ENCODE measurements around the gene NQO2.

Gene NQO2

DNA sequence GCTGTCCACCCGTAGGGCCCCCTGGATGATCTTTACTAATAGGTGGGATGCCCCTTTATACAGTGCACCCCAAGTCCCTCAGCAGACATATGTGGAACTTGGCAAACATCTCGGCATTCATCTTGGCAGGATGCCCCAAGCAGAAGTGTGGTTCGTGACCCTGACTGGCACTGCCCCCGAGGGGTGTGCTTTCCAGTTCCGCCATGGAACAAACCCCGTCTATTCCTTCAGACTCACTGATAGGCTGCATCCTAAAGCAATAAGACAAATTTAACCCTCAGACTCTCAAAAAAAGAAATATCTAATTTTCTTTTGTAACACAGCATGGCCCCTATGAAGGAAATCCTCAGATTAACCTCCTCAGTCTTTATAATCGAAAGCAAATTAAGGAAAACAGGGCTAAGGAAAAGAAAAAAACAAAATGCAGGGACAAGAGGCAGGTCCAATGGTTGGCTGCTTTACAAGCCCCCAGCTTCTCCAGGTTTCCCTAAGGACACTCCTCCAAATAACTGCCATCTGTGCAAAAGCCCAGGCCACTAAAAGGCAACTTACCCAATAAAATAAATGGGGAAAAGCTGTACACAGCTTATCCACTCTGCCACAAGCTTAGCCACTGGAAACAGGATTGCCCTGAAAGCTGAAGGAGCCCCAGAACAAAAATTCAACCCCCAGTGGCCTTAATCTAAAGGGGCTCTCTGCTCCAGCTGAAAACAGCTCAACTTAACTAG lies 38.1 kb downstream of the NQO2 start:
- intact Hi-C loops (cut with DNase I; ENCODE audit: low total_unique reads), result no loop called here
- Histone ChIP-seq H3K9me3 (no peaks in the 10 kb centered on the region), H3K4me1 (no peaks in the 10 kb centered on the region), H3K27me3 (no peaks in the 10 kb centered on the region), H3K4me3 (no peak overlapping the region), H3K27ac (no peak overlapping the region), H3K36me3 (no peaks in the 10 kb centered on the region)
- TF ChIP-seq, protein P1, sequence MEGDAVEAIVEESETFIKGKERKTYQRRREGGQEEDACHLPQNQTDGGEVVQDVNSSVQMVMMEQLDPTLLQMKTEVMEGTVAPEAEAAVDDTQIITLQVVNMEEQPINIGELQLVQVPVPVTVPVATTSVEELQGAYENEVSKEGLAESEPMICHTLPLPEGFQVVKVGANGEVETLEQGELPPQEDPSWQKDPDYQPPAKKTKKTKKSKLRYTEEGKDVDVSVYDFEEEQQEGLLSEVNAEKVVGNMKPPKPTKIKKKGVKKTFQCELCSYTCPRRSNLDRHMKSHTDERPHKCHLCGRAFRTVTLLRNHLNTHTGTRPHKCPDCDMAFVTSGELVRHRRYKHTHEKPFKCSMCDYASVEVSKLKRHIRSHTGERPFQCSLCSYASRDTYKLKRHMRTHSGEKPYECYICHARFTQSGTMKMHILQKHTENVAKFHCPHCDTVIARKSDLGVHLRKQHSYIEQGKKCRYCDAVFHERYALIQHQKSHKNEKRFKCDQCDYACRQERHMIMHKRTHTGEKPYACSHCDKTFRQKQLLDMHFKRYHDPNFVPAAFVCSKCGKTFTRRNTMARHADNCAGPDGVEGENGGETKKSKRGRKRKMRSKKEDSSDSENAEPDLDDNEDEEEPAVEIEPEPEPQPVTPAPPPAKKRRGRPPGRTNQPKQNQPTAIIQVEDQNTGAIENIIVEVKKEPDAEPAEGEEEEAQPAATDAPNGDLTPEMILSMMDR (IDR thresholded peaks at IDR 0.05), result no peak
- peak in 1 of 2 donors; percentile 37 for DNase-seq

DNA sequence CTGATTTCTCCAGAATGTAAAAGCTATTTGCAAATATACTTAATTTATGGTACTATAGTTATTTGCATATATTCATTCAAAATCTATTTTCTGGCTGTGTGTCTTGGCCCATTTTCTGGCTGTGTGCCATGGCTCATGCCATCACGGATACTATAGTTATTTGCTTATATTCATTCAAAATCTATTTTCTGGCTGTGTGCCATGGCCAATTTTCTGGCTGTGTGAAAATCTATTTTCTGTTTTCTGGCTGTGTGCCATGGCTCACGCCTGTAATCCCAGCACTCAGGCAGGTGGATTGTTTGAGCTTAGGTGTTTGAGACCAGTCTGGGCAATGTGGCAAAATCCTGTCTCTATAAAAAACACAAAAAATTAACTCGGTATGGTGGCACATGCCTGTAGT lies 39.7 kb downstream of the NQO2 start:
- no peaks in the 10 kb centered on the region for H3K27me3 ChIP-seq
- no peaks in the 10 kb centered on the region for H3K9me3 ChIP-seq
- TF ChIP-seq, protein P1 (IDR thresholded peaks at IDR 0.05), result no peak
- H3K36me3 ChIP-seq, result no peaks in the 10 kb centered on the region
- no peaks in the 10 kb centered on the region for H3K4me1 ChIP-seq
- intact Hi-C loops (cut with DNase I; ENCODE audit: low total_unique reads), result no loop called here
- H3K4me3 ChIP-seq, result no peak overlapping the region
- no peak overlapping the region for H3K27ac ChIP-seq
- DNase-seq, result no peak

DNA sequence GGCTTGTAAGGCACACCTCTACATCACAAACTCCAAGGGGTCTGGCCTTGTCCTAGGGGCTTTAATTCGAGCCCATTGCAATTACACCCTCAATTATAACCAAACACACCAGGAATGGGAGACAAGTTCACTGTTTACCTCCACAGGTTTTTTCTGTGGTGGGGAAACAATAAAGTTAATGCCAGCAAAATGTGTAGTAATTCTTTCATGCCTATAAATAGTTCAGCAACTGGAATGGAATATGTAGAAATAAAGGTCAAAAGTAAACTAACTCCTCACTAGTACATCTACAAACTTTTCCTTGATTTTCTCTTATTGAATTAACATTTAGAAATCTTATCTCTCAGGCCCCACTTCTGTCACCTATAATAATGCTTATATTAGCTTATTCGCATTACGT lies 41.5 kb downstream of the NQO2 start:
- Histone ChIP-seq H3K36me3 (no peaks in the 10 kb centered on the region), H3K4me3 (no peak overlapping the region)

DNA sequence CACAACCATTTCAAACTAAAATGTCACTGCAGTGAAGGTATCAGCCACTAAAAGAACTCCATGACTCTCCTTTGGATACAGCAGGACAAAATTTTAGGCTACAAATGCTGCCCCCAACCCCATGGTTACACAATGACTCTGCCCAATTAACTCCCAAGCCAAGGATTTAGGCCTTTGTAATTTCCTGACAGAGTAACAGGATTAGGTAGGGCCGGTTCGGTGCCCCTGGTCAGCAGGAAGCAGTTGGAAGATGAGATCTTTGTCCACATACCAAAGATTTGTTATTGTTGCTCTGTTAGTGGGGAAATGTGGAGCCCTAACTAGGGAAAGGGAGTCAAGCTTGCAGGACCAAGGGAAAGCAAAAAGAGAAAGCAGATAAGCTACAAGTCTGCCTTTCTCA lies 41.9 kb downstream of the NQO2 start:
- intact Hi-C loops (cut with DNase I; ENCODE audit: low total_unique reads), result no loop called here
- Histone ChIP-seq H3K27me3 (no peaks in the 10 kb centered on the region), H3K27ac (no peak overlapping the region), H3K36me3 (no peaks in the 10 kb centered on the region), H3K9me3 (no peaks in the 10 kb centered on the region), H3K4me1 (no peaks in the 10 kb centered on the region), H3K4me3 (no peak overlapping the region)
- no peak for DNase-seq
- TF ChIP-seq, protein P1 (IDR thresholded peaks at IDR 0.05), result no peak

More for the DNA sequence above, 41.5 kb downstream of the NQO2 start:
- TF ChIP-seq, protein P1 (IDR thresholded peaks at IDR 0.05), result no peak
- Histone ChIP-seq H3K4me1 (no peaks in the 10 kb centered on the region), H3K27ac (no peak overlapping the region), H3K27me3 (no peaks in the 10 kb centered on the region), H3K9me3 (no peaks in the 10 kb centered on the region)
- no peak for DNase-seq
- intact Hi-C loops (cut with DNase I; ENCODE audit: low total_unique reads), result no loop called here

DNA sequence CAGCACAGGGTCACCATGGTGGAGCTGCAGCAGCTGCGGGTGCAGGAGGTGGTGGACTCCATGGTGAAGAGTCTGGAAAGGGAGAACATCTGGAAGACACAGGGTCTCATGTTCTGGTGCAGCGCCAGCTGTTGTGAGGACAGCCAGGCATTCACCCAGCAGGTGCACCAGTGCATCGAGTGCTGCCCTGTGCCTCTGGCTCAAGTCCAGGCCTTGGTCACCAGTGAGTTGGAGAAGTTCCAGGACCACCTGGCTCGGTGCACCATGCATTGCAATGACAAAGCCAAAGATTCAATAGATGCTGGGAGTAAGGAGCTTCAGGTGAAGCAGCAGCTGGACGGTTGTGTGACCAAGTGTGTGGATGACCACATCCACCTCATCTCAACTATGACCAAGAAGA lies 45.7 kb downstream of the NQO2 start:
- Histone ChIP-seq H3K27ac (no peak overlapping the region), H3K4me3 (no peak overlapping the region), H3K27me3 (no peaks in the 10 kb centered on the region), H3K9me3 (no peaks in the 10 kb centered on the region), H3K36me3 (no peaks in the 10 kb centered on the region), H3K4me1 (no peaks in the 10 kb centered on the region)
- no peak for DNase-seq
- TF ChIP-seq, protein P1 (IDR thresholded peaks at IDR 0.05), result no peak
- intact Hi-C loops (cut with DNase I; ENCODE audit: low total_unique reads), result no loop called here

Measured in tibial artery (tissue), 4 donors.